ENCODE measurements around the gene SIRPA.
"Not testable (repeated sequence)": the region's sequence is repeated elsewhere in the genome, so short reads cannot be mapped to it uniquely, and the experiment has no call there.

Gene SIRPA

GRCh38 chr20:1911536-1911935 lies 16.3 kb downstream of the SIRPA start:
- no peak for DNase-seq

- DNase-seq: no peak
Measured at GRCh38 chr20:1912053-1912452, 16.8 kb downstream of the SIRPA start.

- no peak for DNase-seq
Measured at GRCh38 chr20:1912646-1913045, 17.4 kb downstream of the SIRPA start.

GRCh38 chr20:1915233-1915632 lies 20.0 kb downstream of the SIRPA start:
- not testable (repeated sequence) for DNase-seq

GRCh38 chr20:1915725-1916124 lies 20.5 kb downstream of the SIRPA start:
- DNase-seq: no peak

GRCh38 chr20:1917786-1918185 lies 22.6 kb downstream of the SIRPA start:
- no peak for DNase-seq

- no peak for DNase-seq
Measured at GRCh38 chr20:1918491-1919165, 23.4 kb downstream of the SIRPA start.

- DNase-seq: no peak
Measured at GRCh38 chr20:1920252-1920651, 25.0 kb downstream of the SIRPA start.

- DNase-seq: no peak
Measured at GRCh38 chr20:1920826-1921225, 25.6 kb downstream of the SIRPA start.

- not testable (repeated sequence) for DNase-seq
Measured at GRCh38 chr20:1921985-1922384, 26.8 kb downstream of the SIRPA start.

GRCh38 chr20:1922786-1923185 lies 27.6 kb downstream of the SIRPA start:
- DNase-seq: no peak

GRCh38 chr20:1924910-1925861 lies 30.0 kb downstream of the SIRPA start:
- DNase-seq: no peak

GRCh38 chr20:1926237-1926636 lies 31.0 kb downstream of the SIRPA start:
- no peak for DNase-seq

- no peak for DNase-seq
Measured at GRCh38 chr20:1927217-1927616, 32.0 kb downstream of the SIRPA start.

- DNase-seq: no peak
Measured at GRCh38 chr20:1928154-1928553, 32.9 kb downstream of the SIRPA start.

- no peak for DNase-seq
Measured at GRCh38 chr20:1928782-1929181, 33.6 kb downstream of the SIRPA start.

GRCh38 chr20:1929460-1929859 lies 34.3 kb downstream of the SIRPA start:
- no peak for DNase-seq

- no peak for DNase-seq
Measured at GRCh38 chr20:1930165-1930564, 35.0 kb downstream of the SIRPA start.

- no peak for DNase-seq
Measured at GRCh38 chr20:1931830-1932229, 36.6 kb downstream of the SIRPA start.

GRCh38 chr20:1932971-1933370 lies 37.8 kb downstream of the SIRPA start:
- DNase-seq: no peak

GRCh38 chr20:1933465-1933870 lies 38.3 kb downstream of the SIRPA start:
- no peak for DNase-seq

GRCh38 chr20:1934156-1934555 lies 38.9 kb downstream of the SIRPA start:
- DNase-seq: no peak

GRCh38 chr20:1934721-1935573 lies 39.7 kb downstream of the SIRPA start:
- DNase-seq: no peak
